Fibroblast of gingiva (primary cell): Measurements from ENCODE around the gene ATP5F1D.
A peak's percentile ranks its signal among the peaks of the same experiment; 100 is the strongest.

ENCODE experiments used
- DNase-seq: peaks from one replicate; pipeline ENCODE4 v3.0.0-alpha.2; 2011; ENCODE audit warnings: low read depth

The ATP5F1D gene

GRCh38 chr19:1248139-1248785 lies 6.7 kb downstream of the ATP5F1D start, which contains the start of gene MIDN:
Gene MIDN (plus strand): TSS chr19:1248583. CDS start chr19:1250297, 1,714 bp downstream.
- DNase-seq, result peak; percentile 94

GRCh38 chr19:1248786-1249297 lies 7.3 kb downstream of the ATP5F1D start:
- no peak for DNase-seq

- peak; percentile 97 for DNase-seq
Observed at GRCh38 chr19:1249298-1249989, 7.9 kb downstream of the ATP5F1D start.

- DNase-seq, result no peak
Observed at GRCh38 chr19:1249990-1250436, 8.5 kb downstream of the ATP5F1D start.

- DNase-seq, result peak; percentile 78
Observed at GRCh38 chr19:1250437-1251260, 9.1 kb downstream of the ATP5F1D start.

- DNase-seq, result peak; percentile 65
Observed at GRCh38 chr19:1251330-1252220, 10.0 kb downstream of the ATP5F1D start.

- DNase-seq, result peak; percentile 99
Observed at GRCh38 chr19:1252221-1252820, 10.8 kb downstream of the ATP5F1D start.

GRCh38 chr19:1252821-1253513 lies 11.4 kb downstream of the ATP5F1D start:
- DNase-seq, result peak; percentile 100

GRCh38 chr19:1253514-1254080 lies 12.0 kb downstream of the ATP5F1D start:
- no peak for DNase-seq

- DNase-seq, result peak; percentile 61
Observed at GRCh38 chr19:1254081-1254527, 12.6 kb downstream of the ATP5F1D start.

GRCh38 chr19:1254530-1255185 lies 13.1 kb downstream of the ATP5F1D start:
- no peak for DNase-seq

GRCh38 chr19:1255186-1256161 lies 13.9 kb downstream of the ATP5F1D start:
- DNase-seq, result no peak

- DNase-seq, result no peak
Observed at GRCh38 chr19:1256646-1257474, 15.3 kb downstream of the ATP5F1D start.

GRCh38 chr19:1257475-1258162 lies 16.1 kb downstream of the ATP5F1D start:
- DNase-seq, result no peak

- DNase-seq, result no peak
Observed at GRCh38 chr19:1258163-1258492, 16.6 kb downstream of the ATP5F1D start.

GRCh38 chr19:1258707-1259205 lies 17.2 kb downstream of the ATP5F1D start:
- no peak for DNase-seq
